SK-N-SH treated with all-trans-retinoic acid at 6 μM for 48 hours (cell line): ENCODE measurements around the gene MAP3K1.

Experiments used
- ATAC-seq: fragments of 200-7000 bp; cut with Tn5 transposase; 3 replicates; pipeline ENCODE4 v1.9.1; 2020; ENCODE audit warnings: mild to moderate bottlenecking, moderate library complexity
- ARNTL ChIP-seq: fragments of 450-650 bp; formaldehyde crosslinking; IDR thresholded peaks from 2 replicates; pipeline ENCODE4 v1.5.0; 2020; ENCODE audit warnings: low read depth, mild to moderate bottlenecking, moderate library complexity, borderline replicate concordance
- BACH2 ChIP-seq: fragments of 250-450 bp; sonication (Bioruptor Pico); IDR thresholded peaks from 2 replicates; pipeline ENCODE4 v1.9.0; 2021; ENCODE audit warnings: mild to moderate bottlenecking, borderline replicate concordance
- CSDC2 ChIP-seq: fragments of 250-450 bp; sonication (Bioruptor Pico); IDR thresholded peaks from 2 replicates; pipeline ENCODE4 v1.5.0; 2020; ENCODE audit warnings: mild to moderate bottlenecking, moderate library complexity
- ESRRG ChIP-seq: fragments of 250-450 bp; sonication (Bioruptor Pico); IDR thresholded peaks from 2 replicates; pipeline ENCODE4 v1.6.1; 2021; ENCODE audit warnings: mild to moderate bottlenecking
- GLIS3 ChIP-seq: fragments of 250-450 bp; sonication (Bioruptor Pico); IDR thresholded peaks from 2 replicates; pipeline ENCODE4 v1.5.0; 2020; ENCODE audit warnings: mild to moderate bottlenecking, moderate library complexity
- ISL1 ChIP-seq: fragments of 250-450 bp; sonication (Bioruptor Pico); IDR thresholded peaks from 2 replicates; pipeline ENCODE4 v2.1.2; 2022; ENCODE audit warnings: mild to moderate bottlenecking, moderate library complexity
- SNAI2 ChIP-seq: fragments of 250-450 bp; sonication (Bioruptor Pico); IDR thresholded peaks from 2 replicates; pipeline ENCODE4 v1.5.0; 2020; ENCODE audit warnings: mild to moderate bottlenecking, moderate library complexity
- TCF4 ChIP-seq: fragments of 250-450 bp; sonication (Bioruptor Pico); IDR thresholded peaks from 2 replicates; pipeline ENCODE4 v1.8.0; 2021; ENCODE audit warnings: mild to moderate bottlenecking, moderate library complexity, borderline replicate concordance
- TOX ChIP-seq: fragments of 250-450 bp; sonication (Bioruptor Pico); IDR thresholded peaks from 2 replicates; pipeline ENCODE4 v1.8.0; 2021; ENCODE audit warnings: mild to moderate bottlenecking, moderate library complexity, borderline replicate concordance
- ZC3H10 ChIP-seq: fragments of 250-450 bp; sonication (Bioruptor Pico); IDR thresholded peaks from 2 replicates; pipeline ENCODE4 v1.5.1; 2021; ENCODE audit warnings: mild to moderate bottlenecking, moderate library complexity
- ZFP3 ChIP-seq: fragments of 250-450 bp; sonication (Bioruptor Pico); IDR thresholded peaks from 2 replicates; pipeline ENCODE4 v1.5.0; 2020; ENCODE audit warnings: mild to moderate bottlenecking, moderate library complexity
- ZNF565 ChIP-seq: fragments of 450-650 bp; formaldehyde crosslinking; conservative IDR thresholded peaks from 2 replicates; pipeline ENCODE4 v1.5.0; 2020; ENCODE audit warnings: low read depth, mild to moderate bottlenecking, moderate library complexity
- ZNF70 ChIP-seq: fragments of 450-650 bp; formaldehyde crosslinking; IDR thresholded peaks from 2 replicates; pipeline ENCODE4 v1.5.0; 2020; ENCODE audit warnings: mild to moderate bottlenecking, moderate library complexity
- TF ChIP-seq, protein P1 (sequence below): fragments of 250-450 bp; sonication (Bioruptor Pico); IDR thresholded peaks from 2 replicates; pipeline ENCODE4 v1.5.1; 2021; ENCODE audit warnings: mild to moderate bottlenecking, moderate library complexity
- TF ChIP-seq, protein P2 (sequence below): fragments of 250-450 bp; sonication (Bioruptor Pico); IDR thresholded peaks from 2 replicates; pipeline ENCODE4 v1.8.0; 2020; ENCODE audit warnings: mild to moderate bottlenecking, moderate library complexity, borderline replicate concordance
- TF ChIP-seq, protein P3 (sequence below): fragments of 250-450 bp; sonication (Bioruptor Pico); IDR thresholded peaks from 2 replicates; pipeline ENCODE4 v1.5.0; 2020; ENCODE audit warnings: mild to moderate bottlenecking, moderate library complexity

Gene MAP3K1

DNA sequence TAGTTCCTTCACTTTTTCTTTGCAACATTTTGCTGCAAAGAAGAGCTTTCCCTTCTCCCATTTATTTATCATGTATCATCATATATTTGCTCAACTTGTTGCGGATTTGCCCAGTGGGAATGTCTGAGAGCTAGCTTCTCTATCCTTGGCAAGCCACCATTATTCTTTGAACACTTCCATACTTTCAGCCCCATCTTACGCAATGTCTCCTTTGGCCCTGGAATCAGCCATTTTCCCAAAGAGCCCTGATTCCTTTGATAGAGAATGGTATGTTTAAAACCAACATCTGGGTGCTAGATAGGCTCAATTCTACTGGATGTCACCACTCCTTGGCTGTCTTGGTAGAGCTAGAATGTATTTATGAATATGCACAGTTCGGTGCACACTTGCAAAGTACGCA, 81.4 kb downstream of the MAP3K1 start (continued):
- no peak for TF ChIP-seq TOX

DNA sequence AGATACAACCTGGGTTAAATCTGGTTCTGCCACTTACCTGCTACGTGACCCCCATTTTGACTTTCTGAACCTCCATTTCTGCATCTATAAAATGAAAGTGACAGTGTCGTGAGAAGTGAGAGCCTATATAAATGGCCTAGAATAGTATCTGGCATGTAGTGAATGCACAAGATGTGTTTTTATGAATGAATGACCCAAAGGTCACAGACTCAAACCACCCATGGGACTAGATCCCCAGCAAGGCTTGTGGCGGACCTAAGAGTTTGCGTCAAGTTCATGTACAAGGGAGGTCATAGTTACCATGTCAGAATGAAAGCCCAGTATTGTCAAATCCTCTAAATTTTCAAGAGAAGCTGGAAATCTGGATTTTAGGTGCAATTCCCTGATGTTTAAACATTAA, 82.9 kb downstream of the MAP3K1 start:
- ATAC-seq = no peak
- no peak for TF ChIP-seq ISL1 (CRISPR knock-in tag)
- TF ChIP-seq TCF4 = no peak
- TF ChIP-seq GLIS3 (CRISPR knock-in tag) = no peak
- TF ChIP-seq, protein P1, sequence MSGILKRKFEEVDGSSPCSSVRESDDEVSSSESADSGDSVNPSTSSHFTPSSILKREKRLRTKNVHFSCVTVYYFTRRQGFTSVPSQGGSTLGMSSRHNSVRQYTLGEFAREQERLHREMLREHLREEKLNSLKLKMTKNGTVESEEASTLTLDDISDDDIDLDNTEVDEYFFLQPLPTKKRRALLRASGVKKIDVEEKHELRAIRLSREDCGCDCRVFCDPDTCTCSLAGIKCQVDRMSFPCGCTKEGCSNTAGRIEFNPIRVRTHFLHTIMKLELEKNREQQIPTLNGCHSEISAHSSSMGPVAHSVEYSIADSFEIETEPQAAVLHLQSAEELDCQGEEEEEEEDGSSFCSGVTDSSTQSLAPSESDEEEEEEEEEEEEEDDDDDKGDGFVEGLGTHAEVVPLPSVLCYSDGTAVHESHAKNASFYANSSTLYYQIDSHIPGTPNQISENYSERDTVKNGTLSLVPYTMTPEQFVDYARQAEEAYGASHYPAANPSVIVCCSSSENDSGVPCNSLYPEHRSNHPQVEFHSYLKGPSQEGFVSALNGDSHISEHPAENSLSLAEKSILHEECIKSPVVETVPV (CRISPR knock-in tag) = 0 out of 2 replicates have a peak, but pooled peaks have one; percentile 14
- TF ChIP-seq BACH2 (CRISPR knock-in tag) = no peak
- no peak for TF ChIP-seq ZNF565 (CRISPR knock-in tag)
- no peak for TF ChIP-seq ESRRG (CRISPR knock-in tag)

- no peak for TF ChIP-seq TCF4
- TF ChIP-seq, all 23 proteins: peak for 0
- peak; percentile 56 for ATAC-seq
These were observed 85.0 kb downstream of the MAP3K1 start for GRCh38 chr5:56900395-56900794.

GRCh38 chr5:56900858-56901578, 85.7 kb downstream of the MAP3K1 start:
- ATAC-seq = peak; percentile 77
- TF ChIP-seq ZNF70 (CRISPR knock-in tag) (no peak), CSDC2 (CRISPR knock-in tag) (no peak), ARNTL (CRISPR knock-in tag) (no peak), TOX (no peak), GLIS3 (CRISPR knock-in tag) (no peak), ZFP3 (CRISPR knock-in tag) (no peak), SNAI2 (CRISPR knock-in tag) (no peak)
- TF ChIP-seq, protein P2, sequence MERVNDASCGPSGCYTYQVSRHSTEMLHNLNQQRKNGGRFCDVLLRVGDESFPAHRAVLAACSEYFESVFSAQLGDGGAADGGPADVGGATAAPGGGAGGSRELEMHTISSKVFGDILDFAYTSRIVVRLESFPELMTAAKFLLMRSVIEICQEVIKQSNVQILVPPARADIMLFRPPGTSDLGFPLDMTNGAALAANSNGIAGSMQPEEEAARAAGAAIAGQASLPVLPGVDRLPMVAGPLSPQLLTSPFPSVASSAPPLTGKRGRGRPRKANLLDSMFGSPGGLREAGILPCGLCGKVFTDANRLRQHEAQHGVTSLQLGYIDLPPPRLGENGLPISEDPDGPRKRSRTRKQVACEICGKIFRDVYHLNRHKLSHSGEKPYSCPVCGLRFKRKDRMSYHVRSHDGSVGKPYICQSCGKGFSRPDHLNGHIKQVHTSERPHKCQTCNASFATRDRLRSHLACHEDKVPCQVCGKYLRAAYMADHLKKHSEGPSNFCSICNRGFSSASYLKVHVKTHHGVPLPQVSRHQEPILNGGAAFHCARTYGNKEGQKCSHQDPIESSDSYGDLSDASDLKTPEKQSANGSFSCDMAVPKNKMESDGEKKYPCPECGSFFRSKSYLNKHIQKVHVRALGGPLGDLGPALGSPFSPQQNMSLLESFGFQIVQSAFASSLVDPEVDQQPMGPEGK (CRISPR knock-in tag) = no peak
- TF ChIP-seq, all 23 proteins: peak for 0

GRCh38 chr5:56908942-56909293, 93.6 kb downstream of the MAP3K1 start:
- ATAC-seq = peak; percentile 77
- TF ChIP-seq, protein P3, sequence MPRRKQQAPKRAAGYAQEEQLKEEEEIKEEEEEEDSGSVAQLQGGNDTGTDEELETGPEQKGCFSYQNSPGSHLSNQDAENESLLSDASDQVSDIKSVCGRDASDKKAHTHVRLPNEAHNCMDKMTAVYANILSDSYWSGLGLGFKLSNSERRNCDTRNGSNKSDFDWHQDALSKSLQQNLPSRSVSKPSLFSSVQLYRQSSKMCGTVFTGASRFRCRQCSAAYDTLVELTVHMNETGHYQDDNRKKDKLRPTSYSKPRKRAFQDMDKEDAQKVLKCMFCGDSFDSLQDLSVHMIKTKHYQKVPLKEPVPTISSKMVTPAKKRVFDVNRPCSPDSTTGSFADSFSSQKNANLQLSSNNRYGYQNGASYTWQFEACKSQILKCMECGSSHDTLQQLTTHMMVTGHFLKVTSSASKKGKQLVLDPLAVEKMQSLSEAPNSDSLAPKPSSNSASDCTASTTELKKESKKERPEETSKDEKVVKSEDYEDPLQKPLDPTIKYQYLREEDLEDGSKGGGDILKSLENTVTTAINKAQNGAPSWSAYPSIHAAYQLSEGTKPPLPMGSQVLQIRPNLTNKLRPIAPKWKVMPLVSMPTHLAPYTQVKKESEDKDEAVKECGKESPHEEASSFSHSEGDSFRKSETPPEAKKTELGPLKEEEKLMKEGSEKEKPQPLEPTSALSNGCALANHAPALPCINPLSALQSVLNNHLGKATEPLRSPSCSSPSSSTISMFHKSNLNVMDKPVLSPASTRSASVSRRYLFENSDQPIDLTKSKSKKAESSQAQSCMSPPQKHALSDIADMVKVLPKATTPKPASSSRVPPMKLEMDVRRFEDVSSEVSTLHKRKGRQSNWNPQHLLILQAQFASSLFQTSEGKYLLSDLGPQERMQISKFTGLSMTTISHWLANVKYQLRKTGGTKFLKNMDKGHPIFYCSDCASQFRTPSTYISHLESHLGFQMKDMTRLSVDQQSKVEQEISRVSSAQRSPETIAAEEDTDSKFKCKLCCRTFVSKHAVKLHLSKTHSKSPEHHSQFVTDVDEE (CRISPR knock-in tag) = 0 out of 2 replicates have a peak, but pooled peaks have one; percentile 23
- TF ChIP-seq, protein P2 (CRISPR knock-in tag) = 0 out of 2 replicates have a peak, but pooled peaks have one; percentile 13
- no peak for TF ChIP-seq ZC3H10 (CRISPR knock-in tag)
